Stimulated activated CD4-positive, alpha-beta T cell treated with anti-CD3 and anti-CD28 coated beads, Interleukin-15, amount 100 ng/mL, for 1 hour (primary cell): ENCODE measurements around the gene IL2RA.

ENCODE experiments used
- DNase-seq, 2 donors: peaks; one replicate each; pipeline ENCODE4 v3.0.0-alpha.2; 2020; ENCODE audit warnings: low read depth in 1 of 2, low spot score in 1 of 2

IL2RA gene

DNA sequence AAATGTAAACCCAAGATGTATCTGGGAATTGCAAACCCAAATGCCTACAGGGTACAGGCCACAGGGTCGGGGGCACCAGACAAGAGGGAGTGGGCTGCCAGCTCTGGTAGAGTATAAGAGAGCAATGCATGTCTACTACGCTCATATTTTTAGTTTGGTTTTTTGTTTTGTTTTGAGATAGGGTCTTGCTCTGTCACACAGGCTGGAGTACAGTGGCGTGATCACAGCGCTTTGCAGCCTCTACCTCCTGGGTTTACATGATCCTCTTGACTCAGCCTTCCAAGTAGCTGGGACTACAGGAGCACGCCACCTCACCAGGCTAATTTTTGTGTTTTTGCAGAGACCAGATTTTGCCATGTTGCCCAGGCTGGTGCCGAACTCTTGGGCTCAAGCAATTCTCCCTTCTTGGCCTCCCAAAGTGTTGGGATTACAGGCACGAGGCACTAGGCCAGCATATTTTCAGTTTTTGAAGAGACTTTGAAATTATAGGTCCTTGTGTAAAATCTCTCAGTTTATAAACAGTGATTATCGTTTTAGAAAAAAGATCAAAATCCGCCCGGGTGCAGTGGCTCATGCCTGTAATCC, 73.7 kb downstream of the IL2RA start:
- no peak for DNase-seq

DNA sequence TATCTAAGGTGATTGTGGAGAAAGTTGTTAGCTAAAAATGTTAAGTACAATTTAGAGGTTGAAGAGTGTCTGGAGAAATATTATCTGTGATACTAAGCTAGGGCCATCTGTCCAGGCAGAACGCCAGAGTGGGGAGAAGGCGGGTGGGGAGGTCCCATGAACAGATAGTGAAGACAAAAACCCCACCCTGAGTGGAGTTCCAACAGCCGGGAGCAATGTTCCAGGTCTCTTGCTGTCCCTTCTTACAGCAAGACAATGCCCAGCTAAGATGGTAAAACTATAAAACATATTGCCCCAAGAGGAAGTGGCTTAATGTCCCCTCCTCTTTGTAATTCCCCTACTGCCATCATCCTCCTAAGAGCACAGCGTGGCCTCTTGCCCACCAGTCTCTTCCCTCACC, 74.4 kb downstream of the IL2RA start:
- no peak for DNase-seq

DNA sequence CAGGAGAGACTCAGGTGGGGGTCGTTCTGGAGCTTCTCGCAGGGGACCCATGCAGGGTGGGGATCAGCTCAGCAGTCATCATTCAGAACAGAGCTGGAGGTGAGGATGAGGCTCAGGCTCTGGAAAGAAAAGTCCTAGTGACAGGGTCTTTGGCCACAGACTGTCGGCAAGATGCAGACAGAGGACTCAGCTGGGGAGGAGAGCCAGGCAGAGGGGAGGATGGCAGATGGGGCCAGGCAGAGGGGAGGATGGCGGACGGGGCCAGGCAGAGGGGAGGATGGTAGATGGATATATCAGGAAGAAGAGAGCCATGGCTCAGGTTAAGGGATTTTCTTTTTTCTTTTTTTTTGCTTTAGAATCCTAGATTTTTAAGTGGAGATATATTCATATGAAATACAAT, 77.1 kb downstream of the IL2RA start:
- no peak for DNase-seq

DNA sequence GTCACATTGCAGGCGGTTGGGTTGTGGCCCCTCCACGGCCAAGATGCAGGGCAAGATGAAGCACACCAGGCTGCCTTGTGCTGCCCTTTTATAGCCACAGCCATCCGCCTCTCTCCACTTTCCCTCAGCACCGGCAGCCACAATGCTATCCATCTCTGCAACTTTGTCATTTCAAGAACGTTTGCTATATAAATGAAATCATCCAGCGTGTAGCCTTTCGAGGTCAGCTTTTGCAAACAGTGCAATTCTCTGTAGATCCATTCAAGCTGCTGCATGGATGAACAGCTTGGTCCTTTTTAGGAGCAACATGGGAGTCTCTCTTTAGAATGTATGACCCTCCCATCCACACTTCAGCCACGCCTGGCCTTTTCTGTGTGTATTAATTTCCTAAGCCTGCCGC, 78.4 kb downstream of the IL2RA start:
- DNase-seq, result no peak

DNA sequence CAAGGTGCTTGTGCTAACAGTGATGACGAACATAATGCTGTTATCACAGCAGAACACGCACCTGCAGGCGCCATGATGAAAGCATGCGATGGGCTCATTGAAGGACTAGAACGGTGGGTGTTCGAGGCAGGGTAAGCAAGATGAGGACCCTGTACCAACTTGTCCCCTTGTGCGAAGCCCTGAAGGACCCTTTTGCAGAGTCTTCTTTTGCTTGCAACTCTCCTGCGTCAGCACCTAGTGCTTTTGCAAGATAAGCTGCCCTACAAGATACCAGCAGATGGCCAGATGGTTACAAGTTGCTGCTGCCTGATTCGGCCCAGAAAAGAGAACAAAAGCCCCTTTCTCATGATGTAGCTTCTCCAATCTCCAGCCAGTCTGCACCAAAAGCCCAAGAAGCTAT, 80.6 kb downstream of the IL2RA start:
- no peak for DNase-seq

DNA sequence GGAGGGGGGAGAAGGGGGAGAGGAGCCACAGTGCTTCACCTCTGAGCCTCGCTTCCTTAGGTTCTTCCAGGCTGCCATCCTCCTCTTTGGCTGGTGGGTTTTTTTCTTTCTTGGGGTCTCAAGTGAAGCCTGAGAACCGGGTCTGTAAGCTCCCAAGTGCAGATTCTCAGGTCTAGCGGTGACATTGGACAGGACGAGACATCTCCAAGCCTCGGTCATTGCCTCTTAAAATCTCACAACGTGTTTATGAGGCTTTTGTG, 84.0 kb downstream of the IL2RA start:
- DNase-seq, result no peak

DNA sequence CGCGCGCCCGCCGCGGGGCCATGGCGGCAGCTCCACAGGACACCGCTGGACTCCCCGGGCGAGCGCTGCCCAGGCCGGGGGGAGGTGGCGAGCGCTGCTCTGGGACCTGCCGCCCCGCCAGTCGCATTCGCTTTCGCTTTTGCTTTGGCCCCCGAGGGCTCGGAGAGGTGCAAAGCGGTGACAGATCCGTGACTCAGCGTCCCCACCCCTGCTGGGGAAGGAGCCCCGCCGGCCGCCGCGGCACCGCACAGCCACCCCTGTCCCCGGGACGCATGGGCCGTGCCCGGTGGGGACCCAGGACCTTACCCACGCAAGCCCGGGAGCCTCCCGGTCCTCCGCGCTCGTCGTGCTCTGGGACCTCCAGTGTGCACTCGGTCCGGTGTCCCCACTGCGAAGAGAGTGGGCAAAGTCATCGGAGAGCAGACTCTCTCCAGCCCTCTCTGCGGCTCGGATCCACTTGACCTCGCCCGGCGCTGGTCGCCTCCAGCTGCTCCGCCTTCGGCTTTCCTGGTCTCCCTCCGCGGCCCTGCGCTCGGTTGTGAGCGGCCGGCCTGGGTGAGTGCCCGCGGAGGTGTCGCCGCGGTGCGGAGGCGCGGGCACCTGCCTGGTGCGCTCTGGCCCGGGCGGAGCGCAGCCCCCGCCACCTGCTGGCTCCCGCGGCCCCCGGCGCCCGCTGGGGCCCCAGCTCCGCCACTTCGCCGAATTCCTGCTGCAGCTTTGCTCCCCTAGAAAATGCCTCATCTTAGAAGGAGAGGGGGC, 84.5 kb downstream of the IL2RA start, which contains the start of gene IL15RA:
Gene IL15RA (minus strand): TSS at position 73 of the 759 bp plus-strand sequence. CDS start 51 bp downstream, at position 22.
- DNase-seq, result peak; percentile 66 to 83

DNA sequence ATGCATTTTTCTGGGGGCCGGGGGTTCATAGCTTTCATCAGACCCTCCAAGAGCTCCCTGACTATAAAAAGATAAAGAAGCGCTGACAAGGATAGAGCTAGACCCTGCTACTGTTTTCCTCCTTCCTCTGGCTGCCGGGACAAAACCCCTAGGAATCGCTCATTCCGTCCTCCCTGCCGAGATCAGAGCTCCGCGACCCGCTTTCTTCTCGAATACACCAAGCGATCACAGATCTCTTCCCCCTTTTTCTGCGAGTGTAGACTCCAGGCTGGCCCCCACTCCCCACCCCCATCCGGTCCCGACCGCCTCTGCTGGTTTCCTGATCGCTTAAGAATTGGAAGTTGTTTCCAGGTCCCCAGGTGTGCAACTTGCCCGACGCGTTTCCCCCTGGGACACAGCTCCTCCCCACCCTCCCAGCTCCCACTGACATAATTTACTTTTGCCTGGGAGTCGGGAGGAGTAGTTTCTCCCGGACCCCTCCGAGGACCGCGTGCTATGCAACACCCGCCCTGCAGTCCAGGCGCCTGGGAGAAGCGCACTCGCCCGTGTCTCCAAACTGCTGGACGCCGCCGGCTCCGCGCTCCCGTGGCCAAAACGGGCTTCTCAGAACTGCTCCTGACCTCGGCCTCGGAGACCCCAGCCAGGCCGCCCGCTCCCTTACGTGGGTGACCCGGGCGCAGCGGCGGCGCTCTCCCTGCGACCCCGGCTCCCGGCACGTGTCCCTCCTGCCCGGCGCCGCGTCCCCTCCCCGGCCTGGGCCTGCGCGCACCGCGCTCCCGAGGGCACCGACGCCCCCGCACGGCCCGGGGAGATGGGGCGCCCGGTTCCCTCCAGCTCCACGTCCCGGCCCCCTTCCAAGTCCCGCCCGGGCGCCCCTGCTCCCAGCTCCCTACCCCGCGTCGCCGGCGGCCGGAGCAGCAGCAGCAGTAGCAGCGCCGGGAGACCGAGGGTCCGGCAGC, 85.4 kb downstream of the IL2RA start:
- DNase-seq, result peak in 1 of 2 donors; percentile 41

DNA sequence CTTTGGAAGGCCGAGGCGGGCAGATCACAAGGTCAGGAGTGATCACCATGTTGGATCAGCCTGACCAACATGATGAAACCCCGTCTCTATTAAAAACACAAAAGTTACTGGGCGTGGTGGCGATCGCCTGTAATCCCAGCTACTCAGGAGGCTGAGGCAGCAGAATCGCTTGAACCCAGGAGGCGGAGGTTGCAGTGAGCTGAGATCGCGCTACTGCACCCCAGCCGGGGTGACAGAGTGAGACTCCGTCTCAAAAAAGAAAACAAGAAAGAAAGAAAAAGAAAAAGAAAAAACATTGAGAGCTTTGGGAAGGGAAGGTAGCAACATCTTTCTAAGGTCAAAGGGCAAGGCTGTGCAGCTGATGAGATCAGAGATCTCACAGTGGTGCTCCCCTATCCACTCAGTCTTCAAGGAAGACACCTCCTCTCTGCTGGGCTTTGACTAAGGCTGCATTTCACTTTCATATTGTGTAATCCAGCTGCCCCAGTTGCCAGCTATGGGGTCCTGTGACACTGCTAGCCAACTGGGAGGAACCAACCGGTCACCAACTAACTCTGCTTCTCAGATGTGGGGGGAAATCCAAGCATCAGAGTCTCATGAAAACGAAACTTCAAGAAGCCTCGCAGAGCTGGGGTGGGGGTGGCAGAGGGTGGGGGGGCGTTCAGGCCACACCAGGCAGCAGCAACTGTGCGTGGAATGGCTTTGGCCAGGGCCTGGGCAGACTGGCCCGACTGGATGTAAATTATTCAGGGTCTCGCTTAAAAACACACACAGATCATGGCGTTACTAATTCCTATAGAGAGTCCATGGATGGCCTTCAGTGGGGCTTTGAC, 86.3 kb downstream of the IL2RA start:
- DNase-seq, result peak in 1 of 2 donors; percentile 25

DNA sequence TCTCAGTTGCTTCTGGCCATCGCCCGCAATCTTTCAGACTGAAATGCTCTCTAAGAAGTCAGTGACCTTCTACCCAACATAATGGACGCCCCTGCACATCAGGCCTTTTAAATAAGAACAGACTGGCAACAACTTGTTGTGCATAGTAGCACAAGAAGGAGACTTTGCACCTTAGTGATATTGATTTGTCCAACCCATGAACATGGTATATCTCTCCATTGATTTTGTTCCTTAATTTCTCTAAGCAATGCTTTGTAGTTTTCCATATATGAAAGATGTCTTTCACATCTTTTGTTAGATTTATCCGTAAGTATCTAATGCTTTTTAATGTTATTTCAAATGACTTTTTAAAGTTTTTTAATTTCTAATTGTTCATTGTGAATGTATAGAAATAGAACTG, 89.1 kb downstream of the IL2RA start:
- no peak for DNase-seq

DNA sequence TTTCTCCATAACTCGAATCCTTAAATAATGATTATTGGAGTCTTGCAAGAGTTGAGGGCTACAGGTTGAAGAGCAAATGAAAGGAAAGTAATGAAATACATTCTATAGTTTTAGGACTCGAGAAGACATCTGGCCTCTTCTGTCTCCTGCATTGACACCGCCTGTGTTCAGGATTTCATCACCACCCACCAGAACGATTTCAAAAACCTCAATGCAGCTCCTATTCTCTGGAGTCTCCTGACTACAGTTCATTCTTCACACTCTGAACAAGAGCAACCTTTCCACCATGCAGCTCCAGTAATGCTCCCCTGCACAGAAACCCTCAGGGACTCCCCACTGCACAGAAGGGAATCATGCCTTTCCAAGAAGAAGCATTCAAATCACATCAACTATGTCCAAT, 90.3 kb downstream of the IL2RA start:
- DNase-seq, result no peak

DNA sequence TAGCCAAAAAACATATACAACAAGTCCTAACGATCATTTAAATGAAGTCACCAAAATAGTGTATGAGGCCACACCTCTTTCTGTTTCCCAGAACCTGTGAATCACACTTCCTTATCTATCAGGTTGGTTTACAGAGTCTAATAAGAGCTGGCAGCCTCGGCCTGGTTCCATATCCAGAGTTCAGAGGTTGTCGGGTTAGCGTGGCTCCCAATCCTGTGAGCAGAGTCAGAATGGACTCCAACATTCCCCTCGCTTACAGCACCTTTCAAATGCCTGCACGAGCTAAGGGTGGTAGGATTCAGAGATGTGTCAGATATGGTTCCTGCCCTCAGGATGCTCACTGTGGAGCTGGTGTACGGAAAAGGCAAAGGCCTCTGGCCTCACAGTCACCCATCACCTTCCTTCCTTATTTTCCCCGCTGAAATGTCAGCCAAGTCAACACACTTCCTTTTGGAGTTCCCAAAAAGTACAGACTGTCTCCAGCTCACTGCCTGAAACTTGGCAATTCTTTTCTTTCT, 90.8 kb downstream of the IL2RA start:
- no peak for DNase-seq

DNA sequence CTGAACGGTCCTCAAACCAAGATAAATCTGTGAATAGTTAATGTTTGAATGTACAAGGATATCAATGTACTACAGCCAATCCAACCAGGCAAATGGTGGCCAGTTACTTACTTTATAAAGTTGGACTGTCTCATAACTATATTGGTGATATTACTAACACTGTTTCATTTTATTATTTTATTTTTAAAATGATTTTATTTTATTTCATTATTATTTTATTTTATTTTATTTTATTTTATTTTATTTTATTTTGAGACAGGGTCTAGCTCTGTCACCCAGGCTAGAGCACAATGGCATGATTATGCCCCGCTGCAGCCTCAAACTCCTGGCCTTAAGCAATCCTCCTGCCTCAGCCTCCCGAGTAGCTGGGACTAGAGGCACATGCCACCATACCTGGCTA, 91.6 kb downstream of the IL2RA start:
- DNase-seq, result no peak

DNA sequence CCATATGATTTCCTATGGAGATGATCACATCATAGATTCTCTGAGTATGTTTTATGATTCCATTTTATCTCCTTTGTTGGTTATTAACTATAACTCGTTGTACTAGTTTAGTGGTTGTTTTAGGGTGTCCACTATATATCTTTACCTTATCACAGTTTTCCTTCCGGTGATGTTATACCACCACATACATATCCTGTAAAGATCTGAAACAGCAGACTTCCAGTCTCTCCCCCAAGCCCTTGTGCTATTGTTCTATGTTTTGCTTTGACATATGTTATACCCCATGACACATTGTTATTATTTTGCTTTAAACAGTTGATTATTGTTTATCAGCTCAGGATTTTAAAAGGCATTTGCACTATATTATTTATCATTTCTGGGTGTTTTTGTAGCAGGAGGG, 92.1 kb downstream of the IL2RA start:
- no peak for DNase-seq

DNA sequence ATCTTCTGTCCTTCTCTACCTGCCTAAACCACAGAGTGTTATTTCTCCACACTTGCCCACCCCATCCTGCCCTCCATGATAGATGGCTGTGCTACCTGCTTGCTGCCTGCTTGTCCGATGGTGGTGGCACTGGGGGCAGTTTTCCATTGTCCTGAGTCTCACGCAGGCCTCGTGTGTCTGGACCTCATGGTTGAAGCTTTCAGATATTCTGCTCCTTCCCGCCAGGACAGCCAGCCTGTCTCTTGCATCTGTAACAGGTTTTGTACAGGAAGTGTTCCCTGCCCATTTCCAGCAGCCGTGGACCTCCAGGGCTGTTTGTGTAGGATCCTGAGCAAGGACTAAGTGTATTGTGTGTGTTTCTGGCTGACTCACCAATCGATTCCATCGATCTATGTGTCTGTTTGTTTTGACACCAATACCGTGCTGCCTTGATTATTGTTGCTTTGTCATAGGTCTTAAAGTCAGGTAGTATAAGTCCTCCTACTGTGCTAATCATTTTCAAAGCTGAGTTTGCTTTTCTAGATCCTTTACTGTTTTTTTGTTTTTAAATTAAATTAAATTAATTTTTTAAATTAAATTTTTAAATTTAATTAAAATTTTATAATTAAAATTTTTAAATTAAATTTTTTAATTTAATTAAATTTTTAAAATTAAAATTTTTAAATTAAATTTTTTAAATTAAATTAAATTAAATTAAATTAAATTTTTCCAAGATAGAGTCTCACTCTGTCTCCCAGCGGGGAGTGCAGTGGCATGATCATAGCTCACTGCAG, 93.3 kb downstream of the IL2RA start:
- no peak for DNase-seq

DNA sequence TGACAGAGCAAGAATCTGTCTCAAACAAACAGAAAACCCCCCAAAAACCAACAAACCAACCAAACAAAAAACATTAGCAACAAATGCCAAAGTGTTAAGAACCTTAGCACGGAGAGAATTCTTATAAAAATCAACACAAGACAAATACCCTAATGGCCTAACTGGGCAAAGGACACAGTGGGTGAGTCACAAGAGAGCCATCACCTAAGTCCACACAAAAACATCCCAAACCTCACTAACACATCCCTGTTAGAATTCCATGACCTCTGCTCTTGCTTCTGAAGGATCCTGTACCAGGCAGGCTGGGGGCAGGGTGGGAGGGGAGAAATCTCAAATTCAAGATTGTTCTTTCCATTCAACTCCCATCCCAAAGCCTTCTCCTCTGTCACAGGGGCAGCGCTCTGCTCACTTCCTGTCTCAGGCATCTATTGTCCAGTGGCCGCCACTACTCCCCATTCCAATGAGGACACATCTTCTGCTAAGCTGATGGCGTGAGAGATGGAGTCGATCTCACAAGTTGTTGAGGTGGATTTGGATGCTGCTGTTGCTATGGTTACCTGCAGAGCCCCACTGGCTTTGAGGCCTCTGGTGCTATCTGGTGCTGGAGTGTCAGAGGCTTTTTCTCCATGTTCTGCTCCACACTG, 94.0 kb downstream of the IL2RA start:
- no peak for DNase-seq

DNA sequence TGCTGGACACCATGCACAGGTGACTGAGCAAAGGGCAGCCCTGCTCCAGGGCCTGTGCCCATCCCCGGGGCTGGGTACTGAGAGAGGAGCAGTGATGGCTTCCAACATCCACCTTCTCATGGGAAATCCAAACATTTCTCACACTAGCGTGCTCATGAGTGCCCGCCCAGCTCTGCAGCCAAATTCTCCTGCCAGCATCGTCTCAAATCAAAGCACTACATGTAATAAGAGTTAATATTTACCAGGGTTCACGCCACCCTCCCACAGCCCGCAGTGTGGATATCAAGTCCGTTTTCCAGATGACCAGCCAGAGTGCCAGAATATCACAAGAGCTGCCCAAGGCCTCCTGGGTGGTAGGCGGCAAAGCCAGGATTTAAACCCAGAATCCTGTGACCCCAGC, 96.9 kb downstream of the IL2RA start:
- DNase-seq, result no peak

DNA sequence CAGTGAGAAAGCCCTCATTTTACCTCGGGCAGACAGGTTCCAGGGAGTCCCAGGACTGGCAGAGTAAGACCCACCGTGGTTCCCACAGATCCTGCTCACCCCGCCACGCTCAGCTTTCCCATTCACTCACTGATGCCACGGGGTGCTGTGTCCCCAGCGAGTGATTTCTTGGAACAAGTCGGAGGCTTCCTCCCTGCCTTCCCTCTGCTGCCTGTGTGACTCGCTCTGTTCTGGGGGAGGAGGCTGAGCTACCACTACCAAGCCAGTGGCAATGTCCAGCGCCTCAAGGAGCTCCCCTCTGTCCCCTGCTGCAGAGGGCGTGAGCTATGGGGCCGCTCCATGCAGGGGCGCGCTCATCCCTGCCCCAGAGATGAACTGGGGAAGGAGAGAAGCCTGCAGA, 97.4 kb downstream of the IL2RA start:
- no peak for DNase-seq

DNA sequence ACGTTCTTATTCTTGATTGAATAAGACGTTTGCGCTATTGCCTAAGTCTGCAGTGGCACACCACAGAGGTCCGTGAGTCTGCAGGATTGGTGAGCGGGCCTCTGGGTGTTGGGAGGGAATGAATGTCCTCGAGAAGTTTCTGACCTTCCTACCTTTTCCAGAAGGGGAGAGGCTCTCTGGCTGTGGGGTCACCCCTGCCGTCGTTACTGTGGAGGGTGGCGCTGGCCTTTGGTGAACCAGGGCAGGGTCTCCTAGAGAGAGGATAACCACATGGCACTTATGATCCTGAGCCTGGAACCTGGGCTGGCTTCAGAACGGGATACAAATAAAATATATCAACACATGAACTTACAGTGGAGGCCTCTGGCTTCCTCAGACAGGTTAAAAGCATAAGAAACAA, 98.6 kb downstream of the IL2RA start:
- DNase-seq, result no peak

DNA sequence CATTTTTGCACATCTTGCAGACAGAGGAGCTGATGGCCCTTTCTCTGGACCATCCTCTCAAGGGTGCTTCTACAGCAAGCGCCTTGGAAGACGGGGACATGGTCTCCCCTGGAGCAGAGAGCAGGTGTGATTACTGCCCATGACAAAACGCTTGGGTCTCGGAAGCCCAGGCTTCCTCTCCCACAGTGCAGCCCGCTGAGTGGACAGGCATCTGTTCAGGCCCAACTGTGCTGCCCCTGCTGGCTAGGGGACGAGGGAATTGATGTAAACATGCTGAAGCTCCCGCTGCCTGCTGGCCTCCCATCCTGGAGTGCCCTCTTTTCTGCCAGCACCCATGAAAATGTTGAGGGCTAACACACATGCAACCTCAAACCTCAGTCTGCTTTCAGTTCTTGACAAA, 99.1 kb downstream of the IL2RA start:
- DNase-seq, result no peak
